Measurements from ENCODE around the gene SELL. TPM values are rescaled to one million over a fixed set of nuclear protein-coding genes. Genes with fewer than 3 reads are reported as not detected.

The SELL gene
- total RNA-seq, result 1.4 TPM

DNA sequence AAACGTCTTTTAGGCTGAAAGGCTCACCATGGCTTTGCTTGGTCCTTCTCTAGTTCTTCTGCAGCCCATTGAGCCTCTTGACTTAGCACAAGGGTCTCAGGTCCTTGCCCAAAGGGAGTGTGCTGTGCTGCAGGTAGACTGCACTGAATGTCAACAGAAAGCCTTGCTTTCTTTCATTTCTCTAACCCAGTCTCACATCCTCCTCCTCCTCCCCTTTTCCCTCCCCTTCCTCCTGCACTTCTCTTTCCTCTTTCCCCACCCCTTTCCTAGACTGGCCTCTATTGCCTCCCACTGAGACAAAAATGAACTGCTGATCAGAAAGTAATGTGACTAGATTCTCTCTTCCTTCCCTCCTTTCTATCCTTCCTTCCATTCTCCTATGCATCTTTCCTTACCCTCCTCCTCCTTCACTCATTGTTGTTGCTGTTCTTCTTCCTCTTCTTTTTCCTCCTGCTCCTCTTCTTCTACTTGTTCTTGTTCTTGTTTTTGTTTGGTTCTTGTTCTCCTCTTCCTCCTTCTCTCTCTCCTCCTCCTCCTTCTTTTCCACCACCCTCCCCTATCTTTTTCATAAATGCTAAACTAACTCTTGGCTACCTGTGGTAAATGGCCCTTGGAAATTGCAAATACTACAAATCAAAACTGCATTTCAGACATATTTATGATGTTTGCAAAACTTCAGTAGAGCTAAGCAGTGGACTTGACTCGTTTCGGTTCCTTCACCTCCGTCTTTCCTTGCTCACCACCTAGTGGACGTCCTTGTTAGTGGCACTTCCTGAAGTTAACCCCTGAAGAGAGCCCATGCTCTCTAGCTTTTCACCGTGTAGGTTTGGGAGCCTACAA is at the start of gene SELL:
SELL (minus strand) TSS at position 152 of the 840 bp plus-strand sequence; CDS start at position 30, 122 bp downstream.

DNA sequence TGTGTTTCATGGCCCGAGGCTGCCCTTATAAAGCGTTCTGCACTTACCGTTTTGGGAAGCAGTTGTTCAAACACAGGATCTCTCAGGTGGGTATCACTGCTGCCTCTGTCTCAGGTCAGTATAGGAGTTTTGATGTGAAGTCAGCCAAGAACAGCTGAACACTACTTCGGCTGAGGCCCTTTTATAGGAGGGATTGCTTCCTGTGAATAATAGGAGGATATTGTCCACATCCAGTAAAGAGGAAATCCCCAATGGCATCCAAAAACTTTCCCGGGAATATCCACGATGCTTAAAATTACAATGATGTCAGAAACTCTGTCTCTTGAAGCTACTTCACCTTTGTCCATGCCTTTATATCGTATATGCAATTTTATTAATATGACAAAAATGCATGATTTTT is 22.5 kb upstream of the SELL start, which contains the start of gene SELE:
SELE (minus strand) TSS at position 156 of the 400 bp plus-strand sequence. CDS start 467 bp downstream, outside the sequence.

Other genes with a start within 250 kb of the SELL start
- 15.0 TPM for gene SLC19A2, start 225.7 kb downstream of the SELL start, total RNA-seq
- gene F5, start 125.1 kb downstream of the SELL start, total RNA-seq, result 0.92 TPM
- gene SELP, start 81.5 kb downstream of the SELL start, total RNA-seq, result 0.92 TPM
- 0.23 TPM for gene SELE, start 22.5 kb upstream of the SELL start, total RNA-seq
- gene METTL18, start 83.3 kb upstream of the SELL start, total RNA-seq, result 11.5 TPM
- gene SCYL3, start 182.3 kb upstream of the SELL start, total RNA-seq, result 8.5 TPM

All from diencephalon (tissue), 1 donor.